Stimulated activated CD8-positive, alpha-beta memory T cell treated with anti-CD3 and anti-CD28 coated beads, Interleukin-4, amount 100 ng/mL, for 48 hours (primary cell): ENCODE data around the gene PBX1.

ENCODE experiments used
- DNase-seq: peaks from one replicate; pipeline ENCODE4 v3.0.0-alpha.2; 2020

The PBX1 gene

DNA sequence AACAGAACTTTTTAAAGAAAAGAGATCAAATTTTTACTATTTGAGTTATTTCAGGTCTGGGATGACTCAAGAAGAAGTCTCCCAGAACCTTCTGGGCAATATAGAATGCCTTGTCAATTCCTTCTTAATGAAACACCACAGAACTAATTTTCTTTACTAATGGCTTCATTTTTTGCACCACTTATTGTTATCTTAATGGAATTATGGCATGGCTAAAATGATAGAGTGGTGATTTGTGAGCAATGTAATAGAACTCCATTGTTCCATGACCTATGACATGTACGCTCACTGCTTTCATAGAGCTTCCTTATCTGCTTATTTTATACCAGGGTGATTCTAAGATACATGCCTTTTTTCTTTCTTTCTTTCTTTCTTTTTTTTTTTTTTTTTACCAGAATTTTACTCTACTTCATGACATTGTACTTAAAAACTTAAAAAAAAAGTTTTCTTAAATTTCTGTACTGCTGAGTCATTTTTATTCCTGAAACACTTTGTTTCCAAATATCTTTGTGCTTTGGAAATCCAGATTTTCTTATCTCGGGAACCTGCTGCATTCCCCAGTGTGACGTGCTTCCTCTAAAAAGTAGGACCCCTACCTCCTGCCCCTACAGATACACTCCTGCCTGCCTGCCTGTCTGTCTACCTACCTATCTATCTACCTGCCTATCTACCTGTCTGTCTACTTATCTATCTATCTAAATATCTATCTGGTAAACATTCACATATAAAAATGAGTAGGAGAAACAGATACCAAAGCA lies 284.9 kb downstream of the PBX1 start:
- DNase-seq = no peak

DNA sequence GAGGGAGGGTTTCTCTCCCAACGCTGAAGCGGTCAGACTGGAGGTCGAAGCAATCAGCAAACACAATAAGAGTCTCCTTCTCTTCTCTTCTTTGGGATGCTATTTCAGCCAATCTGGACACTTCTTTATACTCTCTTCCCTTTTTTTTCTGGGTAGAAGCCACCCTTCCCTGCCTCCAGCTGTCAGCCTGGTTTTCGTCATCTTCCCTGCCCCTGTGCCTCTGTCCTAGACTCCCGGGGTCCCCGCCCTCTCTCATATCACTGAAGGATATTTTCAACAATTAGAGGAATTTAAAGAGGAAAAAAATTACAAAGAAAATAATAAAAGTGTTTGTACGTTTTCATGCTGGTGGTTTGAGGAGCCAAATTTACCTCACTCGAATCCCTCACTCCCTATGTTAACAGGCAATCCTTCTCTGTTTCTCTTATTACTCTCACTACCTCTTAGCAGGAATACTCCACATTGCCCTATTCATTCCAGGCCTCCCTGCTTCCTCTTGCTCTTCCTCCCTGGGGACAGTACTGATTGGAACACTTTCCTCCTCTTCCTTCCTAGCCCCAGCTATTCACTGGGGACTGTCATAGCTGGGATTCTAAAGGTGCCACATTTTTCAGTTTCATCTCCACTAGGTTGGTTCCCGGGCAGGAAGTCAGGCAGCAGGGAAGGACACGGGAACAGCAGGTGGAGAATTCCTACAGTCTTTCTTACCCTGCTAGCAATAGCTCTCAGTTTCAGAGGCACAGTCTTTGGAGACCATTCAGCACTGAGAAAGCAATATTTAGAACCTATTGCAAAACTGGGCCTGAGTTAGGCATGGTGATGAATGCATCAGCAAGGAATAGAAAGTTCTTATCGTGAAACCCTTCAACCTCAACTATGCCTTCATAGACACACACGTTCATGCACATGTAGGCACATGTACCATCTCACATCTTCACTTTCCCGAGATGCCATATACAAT lies 288.0 kb downstream of the PBX1 start:
- DNase-seq = no peak

DNA sequence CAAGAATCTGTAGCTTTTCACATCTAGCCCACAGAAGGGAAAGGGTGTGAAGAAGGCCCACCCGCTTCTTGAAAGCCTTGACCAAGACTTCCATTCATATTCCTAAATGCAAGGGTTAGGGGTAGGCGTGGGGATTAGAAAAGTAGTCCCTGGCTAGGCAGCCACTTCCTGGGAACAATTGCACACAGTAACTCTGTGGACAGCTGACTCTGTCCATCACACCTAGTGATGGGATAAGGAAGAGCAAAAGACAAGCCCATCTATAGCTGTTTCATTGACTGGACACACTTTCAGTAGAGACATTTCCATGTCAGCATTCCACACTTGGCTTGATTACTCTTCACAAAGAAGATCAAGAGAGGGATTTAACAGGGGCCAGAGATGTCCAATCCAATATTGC lies 294.2 kb downstream of the PBX1 start:
- no peak for DNase-seq

DNA sequence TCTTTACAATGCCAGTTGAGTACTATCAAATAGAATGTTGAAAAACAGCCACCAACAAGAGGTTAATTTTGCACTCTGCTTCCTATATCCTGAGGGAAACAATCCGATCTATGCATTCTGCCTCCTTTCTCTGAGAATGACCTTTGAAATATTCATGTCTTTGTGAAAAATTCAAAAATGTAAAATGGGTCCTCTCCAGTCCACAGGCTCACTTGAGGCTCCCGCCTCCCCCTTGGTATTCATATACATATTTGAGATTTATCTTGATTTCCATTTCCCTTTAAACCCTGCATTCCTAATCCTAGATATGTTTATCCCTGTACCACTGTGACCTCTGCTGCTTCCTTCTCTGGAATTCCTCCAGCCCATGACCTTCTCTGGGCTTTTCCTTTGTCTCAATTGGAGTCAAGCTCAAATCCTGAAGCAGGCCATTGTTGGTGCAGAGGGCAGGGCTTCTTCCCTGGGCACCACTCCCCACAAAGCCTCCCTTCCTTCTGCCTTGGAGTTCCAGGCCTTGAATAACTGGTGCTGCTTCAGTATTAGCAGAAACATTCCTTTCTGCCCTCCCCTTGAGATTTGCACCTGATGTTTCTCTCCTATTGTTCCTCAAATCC lies 296.8 kb downstream of the PBX1 start:
- no peak for DNase-seq

DNA sequence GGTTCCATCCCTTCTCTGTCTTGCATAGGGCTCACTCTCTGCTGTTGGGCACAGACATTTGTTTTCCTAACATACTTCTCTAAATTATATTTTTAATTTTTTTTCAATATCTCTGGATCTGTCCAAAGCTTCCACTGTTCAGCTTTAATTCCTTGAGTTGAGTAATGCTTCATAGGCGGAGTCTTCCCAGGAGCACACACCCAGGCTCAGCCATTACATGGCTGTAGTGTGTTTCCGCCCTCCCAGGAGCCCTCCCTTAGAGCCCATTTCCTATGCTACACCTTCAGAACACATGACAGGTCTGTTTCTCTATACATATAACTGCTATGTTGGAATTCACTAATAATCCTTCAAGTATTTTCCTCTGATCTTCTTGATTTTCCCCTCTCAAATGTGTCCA lies 297.4 kb downstream of the PBX1 start:
- DNase-seq = no peak

DNA sequence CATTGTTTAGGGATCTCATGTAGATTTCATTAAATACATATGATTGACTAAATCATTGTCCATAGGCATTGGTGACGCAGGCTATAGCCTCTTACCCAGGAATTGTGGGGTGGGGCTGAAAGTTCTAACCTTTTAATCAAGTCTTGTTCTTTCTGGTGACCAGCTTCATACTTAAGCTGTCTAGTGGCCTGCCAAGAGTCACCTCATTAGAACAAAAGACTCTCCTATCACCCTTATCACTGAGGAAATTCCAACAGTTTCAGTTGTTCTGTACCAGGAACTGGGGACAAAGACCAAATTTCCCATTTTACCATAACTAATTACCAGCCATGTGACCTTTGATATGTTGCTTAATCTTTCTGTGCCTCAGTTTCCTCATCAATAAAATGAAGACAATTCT lies 298.5 kb downstream of the PBX1 start:
- DNase-seq = no peak

DNA sequence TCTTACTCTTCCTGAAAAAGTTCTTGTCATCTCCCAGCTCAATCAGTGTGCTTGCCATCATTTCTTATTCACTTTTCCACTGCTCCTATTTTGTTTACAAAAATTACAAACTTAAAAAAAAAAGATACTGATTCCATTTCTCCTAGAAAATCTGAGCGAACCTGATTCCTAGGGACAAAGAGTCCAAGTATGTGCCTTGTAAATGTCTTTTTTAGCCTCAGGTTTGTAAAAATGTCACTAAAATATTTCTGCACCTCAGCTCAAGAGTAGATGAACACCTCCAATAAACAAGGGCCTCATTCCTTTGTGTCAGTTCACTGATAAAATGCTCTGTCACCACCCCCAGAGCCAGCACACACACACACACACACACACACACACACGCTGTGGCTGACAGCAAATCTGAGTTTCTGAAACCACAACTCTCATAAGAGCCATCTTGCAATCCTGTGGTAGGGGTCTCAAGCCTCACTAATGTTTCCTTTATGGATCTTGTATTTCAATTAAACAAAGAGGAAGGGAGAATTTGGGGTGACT lies 299.2 kb downstream of the PBX1 start:
- no peak for DNase-seq

DNA sequence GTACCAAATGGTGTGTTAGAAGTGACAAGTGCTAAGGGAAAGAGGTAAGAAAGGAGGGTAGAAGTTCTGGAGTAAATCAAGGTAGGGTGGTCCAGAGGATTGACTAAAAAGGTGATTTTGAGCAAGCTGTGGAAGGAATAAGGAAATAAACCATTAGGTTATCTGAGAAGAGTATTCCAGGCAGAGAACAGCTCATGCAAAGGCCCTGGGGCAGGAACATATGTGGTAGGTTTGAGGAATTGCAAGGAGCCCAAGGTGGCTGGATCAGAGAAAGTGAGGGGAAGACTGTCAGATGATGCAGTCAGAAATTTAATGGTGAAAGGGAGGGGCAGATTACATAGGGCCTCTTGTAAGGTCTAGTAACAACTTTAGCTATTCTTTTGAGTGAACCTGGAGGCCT lies 302.6 kb downstream of the PBX1 start:
- DNase-seq = no peak

DNA sequence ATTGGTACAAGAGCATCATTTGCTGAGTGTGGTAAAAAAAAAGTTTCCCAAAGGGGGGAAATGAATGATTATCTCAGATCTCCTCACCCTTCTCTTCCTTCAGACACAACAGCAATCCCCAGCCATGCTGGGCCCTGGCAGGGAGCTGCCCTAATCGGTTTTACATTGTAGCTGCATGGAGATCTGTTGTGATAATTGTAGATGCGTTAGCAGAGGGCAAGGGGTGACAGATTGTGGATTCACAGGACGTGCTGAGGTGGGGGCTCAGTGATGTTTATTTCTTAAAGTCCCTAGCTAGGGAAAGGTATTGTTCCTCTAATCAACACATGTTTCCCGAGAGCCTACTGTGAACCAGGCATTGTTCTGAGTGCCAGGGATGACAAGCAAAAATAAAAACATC lies 304.1 kb downstream of the PBX1 start:
- no peak for DNase-seq

DNA sequence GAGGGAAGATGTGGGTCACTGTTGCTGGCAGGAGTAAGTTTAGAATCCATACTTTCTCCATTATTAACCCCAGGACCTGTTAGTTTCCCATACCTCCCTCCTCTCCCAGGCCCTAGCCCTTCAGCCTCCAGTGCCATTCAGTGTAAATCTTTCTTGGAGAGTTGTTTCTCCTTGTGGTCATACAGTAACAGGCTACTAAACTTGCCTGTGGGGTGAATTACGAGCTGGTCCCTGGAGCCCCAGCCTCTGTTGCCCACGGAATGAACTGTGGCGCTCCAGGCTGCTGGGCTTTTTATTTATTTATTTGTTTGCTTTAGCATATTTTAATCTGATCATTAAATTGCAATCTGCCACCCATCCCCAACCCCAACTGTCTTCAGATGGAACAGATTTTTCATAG lies 305.2 kb downstream of the PBX1 start:
- no peak for DNase-seq

DNA sequence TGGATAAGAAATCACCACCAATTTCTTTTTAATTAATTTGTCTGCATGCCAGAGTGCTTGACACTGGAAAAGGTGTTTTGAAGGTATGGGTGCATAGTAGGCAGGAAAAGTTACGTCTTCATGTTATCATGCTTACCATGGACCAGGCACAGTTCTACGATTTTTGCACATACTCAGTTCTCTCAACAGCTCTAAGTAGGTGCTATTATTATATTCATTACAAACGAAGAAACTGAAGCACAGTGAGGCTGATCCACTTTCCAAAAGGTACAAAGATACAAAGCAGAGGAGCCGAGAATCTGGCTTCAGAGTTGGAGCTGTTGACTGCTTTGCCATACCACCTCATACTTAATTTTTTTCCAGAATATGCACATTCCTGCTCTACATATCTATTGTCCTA lies 306.4 kb downstream of the PBX1 start:
- no peak for DNase-seq

DNA sequence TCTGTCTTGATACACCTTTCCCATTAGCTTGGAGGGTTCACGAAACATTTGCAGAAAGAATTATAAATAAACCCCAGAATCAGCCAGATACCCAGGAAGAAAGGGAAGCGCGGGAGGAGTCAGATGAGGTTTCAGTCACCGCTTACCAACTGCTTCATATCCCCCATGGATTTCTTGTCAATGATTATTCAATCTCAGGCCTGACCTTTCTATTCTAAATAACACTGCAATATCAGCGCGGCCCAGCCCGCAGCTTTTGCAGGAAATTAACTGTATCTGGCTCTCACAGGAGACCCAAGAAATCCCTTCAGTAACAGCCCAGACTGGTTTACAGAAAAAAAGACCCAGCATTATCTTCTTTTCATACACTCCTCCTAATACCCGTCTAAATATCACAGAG lies 308.6 kb downstream of the PBX1 start:
- no peak for DNase-seq

DNA sequence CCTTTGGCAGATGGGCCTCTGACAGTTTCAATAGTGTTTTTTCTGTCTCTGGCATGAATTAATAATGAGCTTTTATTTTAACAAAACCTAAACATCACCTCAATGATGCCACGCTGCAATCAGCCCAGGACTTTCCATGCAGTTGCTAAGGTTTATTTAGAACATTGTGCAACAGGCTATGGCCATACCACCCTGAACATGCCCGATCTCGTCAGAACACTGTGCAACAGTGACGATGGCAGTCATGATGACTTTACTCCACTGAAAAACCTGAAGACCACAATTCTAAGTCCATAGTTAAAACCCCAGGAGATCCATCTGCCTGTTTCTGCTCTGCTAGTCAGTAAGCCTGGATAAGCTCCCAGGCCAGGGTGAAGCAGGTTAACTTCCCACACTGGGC lies 310.0 kb downstream of the PBX1 start:
- no peak for DNase-seq

DNA sequence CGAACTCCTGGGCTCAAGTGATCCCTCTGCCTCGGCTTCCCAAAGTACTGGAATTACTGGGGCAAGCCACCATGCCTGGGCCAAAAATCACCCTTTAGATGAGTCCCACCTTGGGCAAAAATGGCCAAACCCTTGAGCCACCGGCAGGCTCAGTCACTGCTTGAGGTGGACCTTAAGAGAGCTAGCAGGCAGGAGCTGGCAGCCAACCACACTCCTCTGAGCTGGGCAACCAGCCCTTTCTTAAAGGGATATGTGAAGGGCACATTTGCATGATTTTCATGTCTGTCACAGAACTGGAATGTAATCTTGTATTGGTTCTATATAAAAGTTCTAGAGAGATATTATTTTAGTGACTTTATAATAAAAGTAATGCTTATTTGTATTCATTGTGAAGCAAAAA lies 316.5 kb downstream of the PBX1 start:
- DNase-seq = no peak

DNA sequence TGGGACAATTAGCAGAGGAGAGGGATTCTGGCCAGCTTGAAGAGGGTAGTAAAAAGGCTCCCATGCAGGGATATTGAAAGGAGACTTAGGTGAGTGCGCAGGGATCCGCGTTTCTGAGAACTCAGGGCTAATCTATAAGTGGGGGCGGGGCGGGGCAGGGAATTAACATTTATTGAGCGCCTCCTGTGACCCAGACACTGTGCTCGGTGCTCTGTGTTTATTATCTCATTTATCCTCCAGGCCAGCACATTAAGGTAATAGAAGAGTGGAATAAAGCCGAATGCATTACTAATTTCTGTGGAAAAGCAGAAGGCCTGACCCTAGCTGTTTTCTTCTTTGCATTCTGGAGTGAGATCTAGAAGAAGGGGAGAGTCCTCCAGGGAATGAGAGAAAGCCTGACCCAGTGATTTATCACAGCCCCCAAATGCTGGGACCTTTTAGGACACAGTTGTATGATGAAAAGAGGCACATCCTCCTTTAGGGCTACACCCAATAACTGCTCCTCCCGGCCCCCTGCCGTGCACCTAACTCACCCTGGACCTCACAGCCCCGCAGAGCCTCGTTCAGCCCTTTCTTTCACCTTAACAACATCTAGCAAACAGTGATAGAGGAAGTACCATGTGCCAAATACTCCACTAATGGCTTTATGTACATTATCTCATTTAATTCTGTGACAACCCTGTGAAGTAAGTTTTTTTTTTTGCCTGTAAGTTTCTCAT lies 317.6 kb downstream of the PBX1 start:
- no peak for DNase-seq

DNA sequence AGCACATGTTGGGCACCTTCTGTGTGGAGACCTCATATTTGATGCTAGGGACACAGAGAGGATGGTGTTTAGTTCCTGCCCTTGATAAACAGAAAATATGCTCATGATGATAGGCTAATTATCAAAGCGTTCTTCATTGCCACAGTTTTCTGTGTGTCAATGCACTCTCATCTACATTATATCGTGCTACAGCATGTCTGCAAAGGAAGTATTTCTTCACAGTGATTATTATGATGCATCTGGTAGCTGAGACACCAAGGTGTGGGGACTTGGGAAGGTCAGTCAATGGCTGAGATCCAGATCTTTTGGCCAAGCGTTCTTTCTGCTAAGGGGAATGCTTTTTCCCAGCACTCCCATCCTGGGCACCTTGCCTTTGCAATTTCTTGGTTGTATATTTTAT lies 321.2 kb downstream of the PBX1 start:
- no peak for DNase-seq

DNA sequence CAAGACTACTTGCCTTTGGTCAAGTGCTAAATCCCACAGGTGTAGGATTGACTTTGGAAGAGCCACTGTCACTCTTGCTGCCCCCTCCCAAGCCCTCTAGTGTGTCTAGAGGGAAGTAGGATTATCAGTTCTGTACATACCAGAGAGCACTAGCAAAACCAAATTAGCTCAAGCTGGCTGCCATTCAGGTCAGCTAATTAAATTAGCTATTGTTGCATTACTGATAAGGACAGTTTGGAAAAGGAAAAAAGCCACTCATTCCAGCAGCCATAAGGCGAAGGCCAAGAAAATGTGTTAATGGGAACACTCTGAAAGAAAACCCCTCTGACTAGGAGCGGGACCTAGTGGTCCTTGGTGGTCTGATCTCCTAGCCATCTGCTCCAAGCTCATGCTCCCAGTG lies 321.7 kb downstream of the PBX1 start:
- DNase-seq = no peak

DNA sequence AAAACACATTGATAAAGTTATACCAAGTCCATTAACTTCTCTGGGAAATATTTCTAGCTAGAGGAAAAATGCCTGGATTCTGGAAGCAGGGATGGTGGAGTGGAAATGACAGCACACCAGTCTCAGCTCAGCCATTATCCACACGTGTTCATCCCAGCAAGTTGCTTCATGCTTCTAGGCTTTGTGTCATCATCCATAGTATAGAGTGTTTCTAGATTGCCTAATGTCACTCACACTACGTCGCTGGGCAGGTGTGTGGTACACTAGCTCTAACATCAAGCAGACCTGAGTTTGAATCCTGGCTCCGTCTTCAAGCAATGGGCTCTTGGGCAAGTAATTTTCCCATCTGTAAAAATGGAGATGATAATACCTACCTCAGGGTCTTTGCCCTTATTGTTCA lies 326.3 kb downstream of the PBX1 start:
- no peak for DNase-seq

DNA sequence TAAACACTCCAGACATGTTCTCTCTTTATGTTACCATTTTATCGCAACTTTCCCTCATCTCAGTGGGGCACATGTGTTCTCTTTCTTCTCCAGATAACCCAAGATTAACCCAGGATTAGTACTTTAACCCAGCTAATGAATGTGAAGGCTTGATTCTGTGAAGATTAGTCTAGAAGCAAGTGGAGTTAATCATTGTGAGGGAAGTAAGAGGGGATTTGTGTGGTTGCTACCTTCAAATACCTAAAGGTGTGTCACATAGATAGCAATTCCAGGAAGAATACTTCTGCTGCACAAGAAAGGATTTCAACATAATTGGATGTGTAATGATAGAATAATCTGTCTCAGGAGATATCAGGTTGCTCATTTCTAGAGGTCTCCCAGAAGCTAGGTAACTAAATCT lies 327.1 kb downstream of the PBX1 start:
- no peak for DNase-seq

DNA sequence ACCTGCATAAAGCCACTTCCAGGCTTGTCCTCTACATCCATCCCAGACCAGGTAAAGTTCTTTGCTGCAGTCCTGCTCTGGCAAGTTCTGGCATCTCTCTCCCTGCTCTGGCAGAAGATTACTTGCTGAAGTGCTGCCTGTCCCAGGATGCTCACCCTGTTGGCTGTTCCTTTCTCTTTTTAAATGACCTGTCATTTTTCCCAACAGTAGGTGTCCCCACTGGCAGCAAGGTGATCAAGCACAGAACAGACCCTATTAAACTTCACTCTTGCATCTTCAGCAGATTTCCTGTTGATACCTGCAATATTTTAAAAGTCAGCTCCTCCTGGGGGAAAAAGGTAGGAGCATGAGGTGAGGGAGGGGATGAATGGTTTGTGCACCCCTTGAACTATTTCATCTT lies 332.6 kb downstream of the PBX1 start:
- no peak for DNase-seq

DNA sequence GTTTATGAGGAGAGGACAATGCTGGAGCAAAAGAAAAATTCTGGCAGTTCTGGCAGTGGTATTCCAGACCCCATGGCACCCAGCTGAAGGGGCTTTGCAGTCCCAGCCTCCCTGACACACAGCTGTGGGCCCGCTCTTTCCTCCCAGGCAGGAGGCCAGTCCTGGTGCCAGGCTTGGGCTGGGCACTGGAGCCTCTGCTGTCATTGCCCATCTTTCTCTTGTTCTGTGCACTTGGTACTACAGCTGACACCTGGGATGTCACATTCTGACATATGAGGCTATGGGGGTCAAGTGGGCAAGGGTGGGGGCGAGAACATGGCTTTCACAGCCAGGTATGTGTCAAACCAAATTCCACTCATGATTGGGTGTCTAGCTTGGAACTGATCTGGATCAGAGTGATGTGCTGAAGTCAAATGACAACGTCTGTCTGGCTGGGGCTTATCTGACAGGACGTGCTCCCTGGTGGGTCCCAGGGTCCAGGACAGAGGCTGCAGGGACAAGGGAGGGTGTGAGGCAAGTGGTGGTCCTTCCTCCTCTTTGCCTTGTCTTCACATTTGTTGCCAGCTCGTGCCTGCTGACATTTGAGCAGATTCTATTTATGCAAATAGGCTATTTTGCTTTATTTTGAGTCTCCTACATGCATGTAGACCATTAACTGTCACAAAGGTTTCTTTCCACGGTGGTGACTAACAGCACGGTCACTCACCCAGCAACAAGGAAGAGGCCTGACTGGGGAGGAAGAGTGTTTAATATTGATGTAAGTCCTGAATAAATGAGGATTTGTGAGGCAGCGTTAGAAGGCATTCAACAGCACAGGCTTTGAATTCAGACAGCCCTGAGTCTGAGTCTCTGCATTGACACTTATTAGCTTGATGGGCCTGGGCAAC lies 336.3 kb downstream of the PBX1 start:
- no peak for DNase-seq

DNA sequence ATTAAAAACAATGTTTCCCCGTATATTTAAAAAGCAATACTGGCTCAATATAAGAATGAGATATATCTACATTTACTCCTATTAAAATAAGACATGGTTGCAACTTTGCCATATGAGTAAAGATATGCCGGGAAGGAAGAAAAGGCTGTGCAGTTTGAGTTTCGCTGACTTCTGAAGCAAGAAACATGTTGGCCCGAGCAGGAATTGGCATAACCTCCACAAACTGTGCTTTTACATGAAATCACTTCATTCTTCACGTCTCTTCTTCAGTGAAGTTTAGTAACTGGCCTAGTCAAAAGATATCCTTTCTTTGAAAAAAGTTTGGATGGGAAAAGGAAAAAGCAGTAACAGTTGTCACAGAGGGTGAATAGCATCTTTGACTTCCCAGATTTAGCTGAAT lies 342.0 kb downstream of the PBX1 start:
- no peak for DNase-seq
